Lower leg skin (tissue), 4 donors: Measurements from ENCODE around the gene AQP3. TPM values are rescaled to one million over a fixed set of nuclear protein-coding genes. Genes with fewer than 3 reads are reported as not detected.

Source experiments
- DNase-seq, 2 donors: peaks; one replicate each; pipeline ENCODE4 v3.0.0-alpha.2; 2019; ENCODE audit warnings: low spot score in 2 of 2
- H3K4me3 ChIP-seq: fragments of 200-600 bp; sonication (generic); 2 replicates; pipeline ENCODE4 v1.5.1; 2017; ENCODE audit warnings: mild to moderate bottlenecking, low read depth; ENCODE audit not compliant: poor library complexity, severe bottlenecking
- CTCF ChIP-seq, 3 donors: fragments of 450-650 bp; IDR thresholded peaks; one replicate each; pipeline ENCODE4 v1.5.1; 2016; ENCODE audit warnings: antibody characterized with exemption in 3 of 3, mild to moderate bottlenecking in 3 of 3, moderate library complexity in 2 of 3
- POLR2A ChIP-seq, 2 donors: fragments of 450-650 bp; IDR thresholded peaks; one replicate each; pipeline ENCODE4 v1.6.1; 2016 to 2017; ENCODE audit warnings: antibody characterized with exemption in 2 of 2, mild to moderate bottlenecking in 1 of 2, moderate library complexity in 1 of 2
- WGBS, 2 donors: methylation state at CpG; one replicate each; pipeline ENCODE4 v1.1.5; 2018; 5-methylcytosine and 5-hydroxymethylcytosine counted together
- intact Hi-C: fragments of 100-400 bp; cut with DNase I; formaldehyde crosslinking; loops from one replicate; pipeline ENCODE4 v1.15.0; 2023; ENCODE audit warnings: low total_unique reads
- total RNA-seq, 4 donors: library from RNA; depleted of rRNA; stranded (reverse); fragments of >200 nt; gene quantifications; one replicate each; pipeline ENCODE4 v1.1.0, GENCODE V29; 2016

AQP3 gene
- total RNA-seq, 4 donors from 2014 or later = 728 to 1,697 (median 1,073) TPM

GRCh38 chr9:33453286-33453860, 6.0 kb upstream of the AQP3 start:
- WGBS, 2 donors = 69 to 81% methylated on average over 3 of the region's 3 CpGs
- no peak for DNase-seq
- TF ChIP-seq POLR2A (IDR thresholded peaks at IDR 0.05) (no peak), CTCF (IDR thresholded peaks at IDR 0.05) (no peak)
- intact Hi-C loops = no loop called here
- no peak overlapping the region for H3K4me3 ChIP-seq

- no peak for TF ChIP-seq CTCF (IDR thresholded peaks at IDR 0.05)
- no peak for TF ChIP-seq POLR2A (IDR thresholded peaks at IDR 0.05)
These were observed 5.5 kb upstream of the AQP3 start for GRCh38 chr9:33452828-33453271.

GRCh38 chr9:33450621-33451146, 3.3 kb upstream of the AQP3 start:
- 66 to 74% methylated on average over 4 of the region's 4 CpGs for WGBS, 2 donors
- no peak overlapping the region for H3K4me3 ChIP-seq
- intact Hi-C loops = no loop called here
- TF ChIP-seq POLR2A (IDR thresholded peaks at IDR 0.05) = no peak
- TF ChIP-seq CTCF (IDR thresholded peaks at IDR 0.05) = no peak
- no peak for DNase-seq

More at GRCh38 chr9:33452828-33453271, 5.5 kb upstream of the AQP3 start:
- WGBS, 2 donors = 16 to 18% methylated on average over 7 of the region's 7 CpGs
- intact Hi-C loops = no loop called here
- peak; percentile 70 to 90 for DNase-seq
- H3K4me3 ChIP-seq = no peak overlapping the region

GRCh38 chr9:33449715-33450114, 2.3 kb upstream of the AQP3 start:
- TF ChIP-seq POLR2A (IDR thresholded peaks at IDR 0.05) = no peak
- no peak for TF ChIP-seq CTCF (IDR thresholded peaks at IDR 0.05)
- WGBS, 2 donors = 80 to 88% methylated on average over 5 of the region's 5 CpGs
- H3K4me3 ChIP-seq = no peak overlapping the region
- no peak for DNase-seq
- intact Hi-C loops = no loop called here

- WGBS, 2 donors = 16 to 18% methylated on average over 20 of the region's 20 CpGs
- peak overlapping the region; percentile 50 for H3K4me3 ChIP-seq
- TF ChIP-seq POLR2A (IDR thresholded peaks at IDR 0.05) (no peak), CTCF (IDR thresholded peaks at IDR 0.05) (no peak)
- intact Hi-C loops = no loop called here
- DNase-seq = peak in 1 of 2 donors; percentile 73
These were observed 583 bp upstream of the AQP3 start for GRCh38 chr9:33447799-33448553.
